ENCODE results near the gene ZNF695. TPM values are rescaled to one million over a fixed set of nuclear protein-coding genes. Genes with fewer than 3 reads are reported as not detected.

Gene ZNF695
- total RNA-seq (under 1 TPM in 1 of 5 donors, not detected in 4; 0.92 TPM), polyA plus RNA-seq (under 1 TPM in 2 of 3 donors, not detected in 1; 0.44 to 0.63 TPM)
- long read RNA-seq, donor 1: 0 reads
- long read RNA-seq, donor 2: 0 reads
- long read RNA-seq, donor 3: 0 reads
- long read RNA-seq, donor 4: 0 reads
- long read RNA-seq, donor 5: 0 reads
- long read RNA-seq, donor 6: 0 reads
- long read RNA-seq, donor 7, partial matches to known transcripts: 0 of 3 reads
- long read RNA-seq, donor 7, other reads (novel, unspliced or antisense): 0 of 3 reads
- long read RNA-seq, donor 8: 0 reads
- long read RNA-seq, donor 9: 0 reads
- long read RNA-seq, donor 10: 0 reads

- DNase-seq: peak; percentile 83 to 98
- intact Hi-C loops (cut with DNase I; ENCODE audit: low total_unique reads): no loop called here
- peak within 1 kb of the TSS in 2 of 5 donors; percentile 22 to 49 for H3K27ac ChIP-seq
Measured at GRCh38 chr1:247007511-247008405, at the start of gene ZNF695. ZNF695 (minus strand) TSS chr1:247008057; CDS start chr1:247007908, 149 bp downstream.

DNA sequence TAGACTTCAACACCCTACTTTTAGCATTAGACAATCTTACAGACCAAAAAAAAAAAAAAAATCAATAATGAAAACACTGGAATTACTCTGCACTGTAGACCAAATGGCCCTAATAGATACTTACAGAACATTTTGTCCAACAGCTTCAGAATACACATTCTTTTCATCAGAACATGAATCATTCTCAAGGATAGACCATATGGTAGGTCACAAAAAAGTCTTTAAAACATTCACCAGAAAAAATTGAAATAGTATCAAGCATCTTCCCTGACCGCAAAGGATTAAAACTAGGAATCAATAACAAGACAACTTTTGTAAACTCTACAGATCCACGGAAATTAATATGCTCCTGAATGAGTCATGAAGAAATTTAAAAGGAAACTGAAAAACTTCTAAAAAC, 48.2 kb upstream of the ZNF695 start:
- 70 to 94% (median 86%) methylated on average over 2 of the region's 2 CpGs for WGBS, 5 donors
- H3K27ac ChIP-seq: no peak overlapping the region
- no peak for DNase-seq
- no peaks in the 10 kb centered on the region for H3K27me3 ChIP-seq
- intact Hi-C loops (cut with DNase I; ENCODE audit: low total_unique reads): no loop called here
- no peak overlapping the region for H3K4me3 ChIP-seq
- H3K4me1 ChIP-seq: peaks cover 6 to 19% (median 13%) of the 10 kb centered on the region in 4 donors
- peaks cover 0 to 66% (median 28%) of the 10 kb centered on the region in 4 donors for H3K9me3 ChIP-seq
- TF ChIP-seq POLR2AphosphoS5 (IDR thresholded peaks at IDR 0.05): no peak
- TF ChIP-seq EP300 (IDR thresholded peaks at IDR 0.05): no peak
- no peaks in the 10 kb centered on the region for H3K36me3 ChIP-seq

More at GRCh38 chr1:247007511-247008405, at the start of gene ZNF695:
- Histone ChIP-seq H3K4me1 (peaks cover 0 to 17% (median 9%) of the 10 kb centered on the region in 4 donors), H3K9me3 (peaks cover 0 to 55% (median 22%) of the 10 kb centered on the region in 4 donors), H3K36me3 (no peaks in the 10 kb centered on the region), H3K27me3 (peaks cover 0 to 7% (median 7%) of the 10 kb centered on the region in 3 donors), H3K4me3 (peak within 1 kb of the TSS; percentile 42 to 80 (median 60))
- 0 to 5% (median 1%) methylated on average over 26 to 58 of the region's 58 CpGs for WGBS, 5 donors
- TF ChIP-seq CTCF (IDR thresholded peaks at IDR 0.05): no peak
- TF ChIP-seq EP300 (IDR thresholded peaks at IDR 0.05): no peak
- no peak for TF ChIP-seq POLR2AphosphoS5 (IDR thresholded peaks at IDR 0.05)
- TF ChIP-seq POLR2A (IDR thresholded peaks at IDR 0.05): no peak

GRCh38 chr1:247054992-247055415, 47.1 kb upstream of the ZNF695 start:
- intact Hi-C loops (cut with DNase I; ENCODE audit: low total_unique reads): no loop called here
- H3K9me3 ChIP-seq: peaks cover 0 to 74% (median 35%) of the 10 kb centered on the region in 4 donors
- DNase-seq: peak in 1 of 2 donors; percentile 41
- TF ChIP-seq EP300 (IDR thresholded peaks at IDR 0.05) (no peak), POLR2AphosphoS5 (IDR thresholded peaks at IDR 0.05) (peak in 1 of 3 donors; percentile 8)
- WGBS, 5 donors: 12 to 31% (median 19%) methylated on average over 2 of the region's 2 CpGs
- H3K36me3 ChIP-seq: no peaks in the 10 kb centered on the region
- H3K27ac ChIP-seq: peak overlapping the region in 2 of 5 donors; percentile 4 to 48
- H3K4me1 ChIP-seq: peaks cover 6 to 19% (median 13%) of the 10 kb centered on the region in 4 donors
- no peak overlapping the region for H3K4me3 ChIP-seq
- H3K27me3 ChIP-seq: no peaks in the 10 kb centered on the region

GRCh38 chr1:247047702-247048101, 39.8 kb upstream of the ZNF695 start:
- Histone ChIP-seq H3K4me3 (no peak overlapping the region), H3K9me3 (peaks cover 17 to 93% (median 59%) of the 10 kb centered on the region in 4 donors), H3K4me1 (no peaks in the 10 kb centered on the region), H3K27ac (no peak overlapping the region), H3K27me3 (no peaks in the 10 kb centered on the region), H3K36me3 (peaks cover 0 to 10% (median 0%) of the 10 kb centered on the region in 4 donors)
- intact Hi-C loops (cut with DNase I; ENCODE audit: low total_unique reads): no loop called here
- no peak for DNase-seq
- WGBS, 5 donors: 94 to 97% (median 95%) methylated on average over 2 of the region's 2 CpGs
- TF ChIP-seq POLR2AphosphoS5 (IDR thresholded peaks at IDR 0.05) (no peak), POLR2A (IDR thresholded peaks at IDR 0.05) (no peak), EP300 (IDR thresholded peaks at IDR 0.05) (no peak), CTCF (IDR thresholded peaks at IDR 0.05) (no peak)

- TF ChIP-seq CTCF (IDR thresholded peaks at IDR 0.05) (no peak), POLR2A (IDR thresholded peaks at IDR 0.05) (no peak), EP300 (IDR thresholded peaks at IDR 0.05) (no peak), POLR2AphosphoS5 (IDR thresholded peaks at IDR 0.05) (no peak)
- H3K27ac ChIP-seq: no peak overlapping the region
- WGBS, 5 donors: 87 to 98% (median 93%) methylated on average over 2 of the region's 2 CpGs
- no peak for DNase-seq
- intact Hi-C loops (cut with DNase I; ENCODE audit: low total_unique reads): no loop called here
- no peaks in the 10 kb centered on the region for H3K27me3 ChIP-seq
- H3K4me1 ChIP-seq: no peaks in the 10 kb centered on the region
- peaks cover 0 to 10% (median 0%) of the 10 kb centered on the region in 4 donors for H3K36me3 ChIP-seq
- H3K4me3 ChIP-seq: no peak overlapping the region
- H3K9me3 ChIP-seq: peaks cover 17 to 93% (median 60%) of the 10 kb centered on the region in 4 donors
Measured at GRCh38 chr1:247047260-247047659, 39.4 kb upstream of the ZNF695 start.

All from stomach (tissue), 19 donors.